Measurements from ENCODE around the gene STAC. TPM values are rescaled to one million over a fixed set of nuclear protein-coding genes. Genes with fewer than 3 reads are reported as not detected.

Gene STAC
- total RNA-seq, 1 experiment from 2014 or later, result not detected

DNA sequence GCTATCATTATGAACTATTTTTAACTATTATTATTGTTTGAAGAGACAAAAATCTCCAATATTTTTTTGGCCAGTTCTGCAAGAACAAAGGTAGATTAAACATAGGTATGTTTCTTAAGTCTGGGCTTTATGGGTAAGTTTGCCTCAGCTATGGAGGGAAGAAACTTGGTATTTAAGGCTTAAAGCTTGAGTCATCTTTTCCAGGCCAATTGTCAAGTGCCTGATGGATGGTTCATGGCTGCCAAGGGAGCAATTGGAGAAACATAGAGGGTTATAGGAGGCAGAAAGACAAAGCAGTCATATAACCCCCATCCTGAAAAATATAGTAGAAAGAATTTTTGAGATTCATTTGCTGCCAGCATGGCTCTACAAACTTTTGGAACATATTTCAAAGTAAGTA is 7.2 kb upstream of the STAC start:
- Mint-ChIP-seq H3K4me1 (ENCODE audit: low read depth, unreplicated experiment) (no peaks in the 10 kb centered on the region), H3K36me3 (ENCODE audit: insufficient read depth, unreplicated experiment) (no peaks in the 10 kb centered on the region), H3K27ac (ENCODE audit: unreplicated experiment) (no peak overlapping the region), H3K27me3 (ENCODE audit: insufficient read depth, unreplicated experiment) (peaks cover 19% of the 10 kb centered on the region), H3K4me3 (ENCODE audit: unreplicated experiment) (no peak overlapping the region), H3K9me3 (ENCODE audit: unreplicated experiment) (no peaks in the 10 kb centered on the region)
- Histone ChIP-seq H3K36me3 (ENCODE audit: control insufficient read depth, insufficient read depth, low read length) (no peaks in the 10 kb centered on the region), H3K27me3 (replicated peaks; ENCODE audit: control insufficient read depth, insufficient read depth, low read length) (no peaks in the 10 kb centered on the region), H3K4me1 (no peaks in the 10 kb centered on the region), H3K9me3 (no peaks in the 10 kb centered on the region), H3K4me3 (ENCODE audit: low read depth, low read length) (no peak overlapping the region)
- ChIA-PET CTCF (no interaction called here), POLR2A (no interaction called here)
- no TSS peak for BruUV-seq (replicated peaks)
- TF ChIP-seq, protein P1, sequence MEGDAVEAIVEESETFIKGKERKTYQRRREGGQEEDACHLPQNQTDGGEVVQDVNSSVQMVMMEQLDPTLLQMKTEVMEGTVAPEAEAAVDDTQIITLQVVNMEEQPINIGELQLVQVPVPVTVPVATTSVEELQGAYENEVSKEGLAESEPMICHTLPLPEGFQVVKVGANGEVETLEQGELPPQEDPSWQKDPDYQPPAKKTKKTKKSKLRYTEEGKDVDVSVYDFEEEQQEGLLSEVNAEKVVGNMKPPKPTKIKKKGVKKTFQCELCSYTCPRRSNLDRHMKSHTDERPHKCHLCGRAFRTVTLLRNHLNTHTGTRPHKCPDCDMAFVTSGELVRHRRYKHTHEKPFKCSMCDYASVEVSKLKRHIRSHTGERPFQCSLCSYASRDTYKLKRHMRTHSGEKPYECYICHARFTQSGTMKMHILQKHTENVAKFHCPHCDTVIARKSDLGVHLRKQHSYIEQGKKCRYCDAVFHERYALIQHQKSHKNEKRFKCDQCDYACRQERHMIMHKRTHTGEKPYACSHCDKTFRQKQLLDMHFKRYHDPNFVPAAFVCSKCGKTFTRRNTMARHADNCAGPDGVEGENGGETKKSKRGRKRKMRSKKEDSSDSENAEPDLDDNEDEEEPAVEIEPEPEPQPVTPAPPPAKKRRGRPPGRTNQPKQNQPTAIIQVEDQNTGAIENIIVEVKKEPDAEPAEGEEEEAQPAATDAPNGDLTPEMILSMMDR (IDR thresholded peaks at IDR 0.05; ENCODE audit: insufficient read depth in 1 of 2, low read depth in 1 of 2, low read length in 1 of 2, severe bottlenecking in 1 of 2, unreplicated experiment in 1 of 2), result no peak
- intact Hi-C loops (cut with micrococcal nuclease; ENCODE audit: unreplicated experiment), result no loop called here
- DNase-seq, result no peak

DNA sequence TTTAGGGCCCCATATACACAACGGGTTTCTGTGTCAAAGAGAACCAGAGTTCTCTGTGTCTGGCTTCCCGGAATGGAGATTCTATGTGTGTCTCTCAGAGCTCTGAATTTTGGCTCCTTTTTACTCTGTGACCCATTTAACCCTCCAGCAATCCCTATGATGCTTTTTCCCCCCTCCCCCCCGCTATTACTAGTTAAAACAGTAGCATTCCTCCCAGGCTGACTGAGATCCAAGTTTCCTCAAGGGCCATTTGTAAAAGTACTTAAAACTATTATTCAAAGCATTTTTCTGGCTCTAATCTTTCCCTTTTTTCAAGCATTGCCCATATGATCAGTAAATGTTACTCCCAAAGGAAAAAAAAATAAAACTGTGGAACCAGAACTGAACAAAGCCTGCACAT is 6.6 kb upstream of the STAC start:
- CTCF ChIA-PET, result no interaction called here
- Mint-ChIP-seq H3K27ac (ENCODE audit: unreplicated experiment) (no peak overlapping the region), H3K9me3 (ENCODE audit: unreplicated experiment) (no peaks in the 10 kb centered on the region), H3K4me1 (ENCODE audit: low read depth, unreplicated experiment) (no peaks in the 10 kb centered on the region), H3K27me3 (ENCODE audit: insufficient read depth, unreplicated experiment) (peaks cover 14% of the 10 kb centered on the region), H3K36me3 (ENCODE audit: insufficient read depth, unreplicated experiment) (no peaks in the 10 kb centered on the region), H3K4me3 (ENCODE audit: unreplicated experiment) (no peak overlapping the region)
- no peak for DNase-seq
- Histone ChIP-seq H3K36me3 (ENCODE audit: control insufficient read depth, insufficient read depth, low read length) (no peaks in the 10 kb centered on the region), H3K27me3 (replicated peaks; ENCODE audit: control insufficient read depth, insufficient read depth, low read length) (no peaks in the 10 kb centered on the region), H3K4me3 (ENCODE audit: low read depth, low read length) (no peak overlapping the region), H3K9me3 (no peaks in the 10 kb centered on the region), H3K4me1 (no peaks in the 10 kb centered on the region)
- TF ChIP-seq, protein P1 (IDR thresholded peaks at IDR 0.05; ENCODE audit: insufficient read depth in 1 of 2, low read depth in 1 of 2, low read length in 1 of 2, severe bottlenecking in 1 of 2, unreplicated experiment in 1 of 2), result no peak
- intact Hi-C loops (cut with micrococcal nuclease; ENCODE audit: unreplicated experiment), result no loop called here
- POLR2A ChIA-PET, result no interaction called here
- BruUV-seq (replicated peaks), result no TSS peak

DNA sequence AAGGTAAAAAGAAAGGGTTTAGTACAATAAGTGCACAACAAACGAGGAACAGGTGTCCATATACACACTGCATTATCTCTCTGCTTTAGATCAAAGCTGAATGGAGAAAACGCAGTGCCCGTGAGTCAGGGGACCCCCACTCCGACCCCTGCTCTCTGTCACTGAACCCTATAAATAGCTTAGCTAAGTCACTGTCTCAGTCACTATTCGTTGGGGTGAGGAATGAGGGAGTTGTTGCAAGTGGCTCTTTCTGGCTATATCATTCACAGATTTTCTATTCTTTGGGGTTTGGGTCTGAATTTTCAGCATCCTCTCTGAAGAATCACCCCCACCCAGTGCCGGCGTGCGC is 458 bp upstream of the STAC start:
- Mint-ChIP-seq H3K27ac (ENCODE audit: unreplicated experiment) (no peak overlapping the region), H3K9me3 (ENCODE audit: unreplicated experiment) (no peaks in the 10 kb centered on the region), H3K27me3 (ENCODE audit: insufficient read depth, unreplicated experiment) (peaks cover 23% of the 10 kb centered on the region), H3K36me3 (ENCODE audit: insufficient read depth, unreplicated experiment) (no peaks in the 10 kb centered on the region), H3K4me1 (ENCODE audit: low read depth, unreplicated experiment) (no peaks in the 10 kb centered on the region), H3K4me3 (ENCODE audit: unreplicated experiment) (no peak overlapping the region)
- no peak overlapping the region for H3K4me3 ChIP-seq (ENCODE audit: low read depth, low read length)
- no peaks in the 10 kb centered on the region for H3K36me3 ChIP-seq (ENCODE audit: control insufficient read depth, insufficient read depth, low read length)
- no peak for DNase-seq
- H3K9me3 ChIP-seq, result no peaks in the 10 kb centered on the region
- intact Hi-C loops (cut with micrococcal nuclease; ENCODE audit: unreplicated experiment), result no loop called here
- no peaks in the 10 kb centered on the region for H3K4me1 ChIP-seq
- H3K27me3 ChIP-seq (replicated peaks; ENCODE audit: control insufficient read depth, insufficient read depth, low read length), result no peaks in the 10 kb centered on the region
- CTCF ChIA-PET, result no interaction called here
- BruUV-seq (replicated peaks), result no TSS peak
- POLR2A ChIA-PET, result no interaction called here
- TF ChIP-seq, protein P1 (IDR thresholded peaks at IDR 0.05; ENCODE audit: insufficient read depth in 1 of 2, low read depth in 1 of 2, low read length in 1 of 2, severe bottlenecking in 1 of 2, unreplicated experiment in 1 of 2), result no peak

All from Caco-2 (cell line).